SK-N-SH treated with all-trans-retinoic acid at 6 μM for 48 hours (cell line): ENCODE data around the gene CNTNAP2.

ENCODE experiments used
- ARNTL ChIP-seq: fragments of 450-650 bp; formaldehyde crosslinking; IDR thresholded peaks from 2 replicates; pipeline ENCODE4 v1.5.0; 2020; ENCODE audit warnings: low read depth, mild to moderate bottlenecking, moderate library complexity, borderline replicate concordance
- BACH2 ChIP-seq: fragments of 250-450 bp; sonication (Bioruptor Pico); IDR thresholded peaks from 2 replicates; pipeline ENCODE4 v1.9.0; 2021; ENCODE audit warnings: mild to moderate bottlenecking, borderline replicate concordance
- CREB5 ChIP-seq: fragments of 250-450 bp; sonication (Bioruptor Pico); IDR thresholded peaks from 2 replicates; pipeline ENCODE4 v1.5.1; 2020; ENCODE audit warnings: low read depth, mild to moderate bottlenecking, moderate library complexity
- CSDC2 ChIP-seq: fragments of 250-450 bp; sonication (Bioruptor Pico); IDR thresholded peaks from 2 replicates; pipeline ENCODE4 v1.5.0; 2020; ENCODE audit warnings: mild to moderate bottlenecking, moderate library complexity
- CSRNP3 ChIP-seq: fragments of 250-450 bp; sonication (Bioruptor Pico); IDR thresholded peaks from 2 replicates; pipeline ENCODE4 v1.5.1; 2021; ENCODE audit warnings: mild to moderate bottlenecking, moderate library complexity
- ESRRG ChIP-seq: fragments of 250-450 bp; sonication (Bioruptor Pico); IDR thresholded peaks from 2 replicates; pipeline ENCODE4 v1.6.1; 2021; ENCODE audit warnings: mild to moderate bottlenecking
- RARB ChIP-seq: fragments of 250-450 bp; sonication (Bioruptor Pico); IDR thresholded peaks from 2 replicates; pipeline ENCODE4 v1.8.0; 2021; ENCODE audit warnings: mild to moderate bottlenecking, moderate library complexity
- SNAI2 ChIP-seq: fragments of 250-450 bp; sonication (Bioruptor Pico); IDR thresholded peaks from 2 replicates; pipeline ENCODE4 v1.5.0; 2020; ENCODE audit warnings: mild to moderate bottlenecking, moderate library complexity
- TCF4 ChIP-seq: fragments of 250-450 bp; sonication (Bioruptor Pico); IDR thresholded peaks from 2 replicates; pipeline ENCODE4 v1.8.0; 2021; ENCODE audit warnings: mild to moderate bottlenecking, moderate library complexity, borderline replicate concordance
- ZFP3 ChIP-seq: fragments of 250-450 bp; sonication (Bioruptor Pico); IDR thresholded peaks from 2 replicates; pipeline ENCODE4 v1.5.0; 2020; ENCODE audit warnings: mild to moderate bottlenecking, moderate library complexity
- ZFP30 ChIP-seq: fragments of 450-650 bp; formaldehyde crosslinking; IDR thresholded peaks from 2 replicates; pipeline ENCODE4 v1.5.0; 2022; ENCODE audit warnings: mild to moderate bottlenecking, moderate library complexity
- ZNF565 ChIP-seq: fragments of 450-650 bp; formaldehyde crosslinking; conservative IDR thresholded peaks from 2 replicates; pipeline ENCODE4 v1.5.0; 2020; ENCODE audit warnings: low read depth, mild to moderate bottlenecking, moderate library complexity

GRCh38 chr7:148371280-148371937, 2254.8 kb downstream of the CNTNAP2 start:
- TF ChIP-seq RARB (CRISPR knock-in tag) = no peak
- no peak for TF ChIP-seq ZFP3 (CRISPR knock-in tag)
- TF ChIP-seq ESRRG (CRISPR knock-in tag) = no peak
- no peak for TF ChIP-seq CSDC2 (CRISPR knock-in tag)
- no peak for TF ChIP-seq TCF4
- no peak for TF ChIP-seq ZNF565
- TF ChIP-seq CREB5 (CRISPR knock-in tag) = no peak
- TF ChIP-seq BACH2 (CRISPR knock-in tag) = no peak
- TF ChIP-seq ARNTL (CRISPR knock-in tag) = no peak
- TF ChIP-seq ZFP30 (CRISPR knock-in tag) = no peak
- no peak for TF ChIP-seq CSRNP3 (CRISPR knock-in tag)
- TF ChIP-seq SNAI2 (CRISPR knock-in tag) = no peak
